H4 (cell line): Measurements from ENCODE around the gene MAP2K3. TPM values are rescaled to one million over a fixed set of nuclear protein-coding genes. Genes with fewer than 3 reads are reported as not detected.

Experiments
- total RNA-seq: library from RNA; depleted of rRNA; stranded (reverse); fragments of >200 nt; shearing (Covaris generic); gene quantifications from 2 replicates; pipeline ENCODE4 v1.2.3, GENCODE V29; 2014; rRNA removed

Gene MAP2K3
- total RNA-seq, 1 experiment from 2014 or later = 7.6 TPM

Other genes starting within 250 kb of the MAP2K3 start
- 139 and 179 TPM in 2 replicates for gene USP22, start 241.7 kb upstream of the MAP2K3 start, total RNA-seq
- 16.2 and 37.0 TPM in 2 replicates for gene DHRS7B, start 157.7 kb upstream of the MAP2K3 start, total RNA-seq
- 15.7 and 33.0 TPM in 2 replicates for gene TMEM11, start 70.5 kb upstream of the MAP2K3 start, total RNA-seq
- 0.21 and 0.81 TPM in 2 replicates for gene NATD1, start 31.3 kb upstream of the MAP2K3 start, total RNA-seq
- 0.14 and 0.27 TPM in 2 replicates for gene KCNJ12, start 91.6 kb downstream of the MAP2K3 start, total RNA-seq